ENCODE results near the gene AKAP13.

The AKAP13 gene

GRCh38 chr15:85718271-85718971 lies 338.0 kb downstream of the AKAP13 start:
- no peak for DNase-seq

- DNase-seq = no peak
These were observed 338.6 kb downstream of the AKAP13 start for GRCh38 chr15:85718981-85719380.

- DNase-seq = no peak
These were observed 342.2 kb downstream of the AKAP13 start for GRCh38 chr15:85722374-85723152.

GRCh38 chr15:85723960-85724945 lies 343.9 kb downstream of the AKAP13 start:
- no peak for DNase-seq

- DNase-seq = no peak
These were observed 344.6 kb downstream of the AKAP13 start for GRCh38 chr15:85725019-85725418.

- no peak for DNase-seq
These were observed 345.2 kb downstream of the AKAP13 start for GRCh38 chr15:85725564-85725963.

GRCh38 chr15:85726454-85726853 lies 346.1 kb downstream of the AKAP13 start:
- no peak for DNase-seq

GRCh38 chr15:85727068-85727467 lies 346.7 kb downstream of the AKAP13 start:
- no peak for DNase-seq

GRCh38 chr15:85730001-85730820 lies 349.8 kb downstream of the AKAP13 start:
- peak; percentile 32 to 73 for DNase-seq

- DNase-seq = no peak
These were observed 353.0 kb downstream of the AKAP13 start for GRCh38 chr15:85733416-85733815.

GRCh38 chr15:85737061-85737460 lies 356.7 kb downstream of the AKAP13 start:
- DNase-seq = no peak

GRCh38 chr15:85741021-85741421 lies 360.6 kb downstream of the AKAP13 start:
- DNase-seq = no peak

- DNase-seq = no peak
These were observed 361.3 kb downstream of the AKAP13 start for GRCh38 chr15:85741662-85742061.

GRCh38 chr15:85742186-85742821 lies 361.9 kb downstream of the AKAP13 start:
- DNase-seq = no peak

- no peak for DNase-seq
These were observed 363.1 kb downstream of the AKAP13 start for GRCh38 chr15:85743392-85744055.

- DNase-seq = no peak
These were observed 364.2 kb downstream of the AKAP13 start for GRCh38 chr15:85744579-85744978.

- no peak for DNase-seq
These were observed 364.6 kb downstream of the AKAP13 start for GRCh38 chr15:85745023-85745422.

- DNase-seq = no peak
These were observed 365.2 kb downstream of the AKAP13 start for GRCh38 chr15:85745525-85746150.

- no peak for DNase-seq
These were observed 366.2 kb downstream of the AKAP13 start for GRCh38 chr15:85746641-85747040.

GRCh38 chr15:85748176-85748575 lies 367.8 kb downstream of the AKAP13 start:
- no peak for DNase-seq

- no peak for DNase-seq
These were observed 368.3 kb downstream of the AKAP13 start for GRCh38 chr15:85748729-85749128.

Measured in NCI-H526 (cell line).